Jurkat, Clone E6-1 (cell line): ENCODE measurements around the gene RPTOR.

ENCODE experiments used
- DNase-seq: peaks from one replicate; pipeline ENCODE4 v3.0.0-alpha.2; 2011; ENCODE audit warnings: low read depth, low spot score
- H3K4me3 ChIP-seq: 2 replicates; pipeline ENCODE4 v1.5.1; 2011; ENCODE audit warnings: mild to moderate bottlenecking, low read length, control low read depth, moderate library complexity

Gene RPTOR

GRCh38 chr17:80851277-80851925 lies 306.8 kb downstream of the RPTOR start:
- no peak for DNase-seq
- no peak overlapping the region for H3K4me3 ChIP-seq

- DNase-seq = no peak
- H3K4me3 ChIP-seq = no peak overlapping the region
Observed at GRCh38 chr17:80852476-80853015, 307.9 kb downstream of the RPTOR start.

DNA sequence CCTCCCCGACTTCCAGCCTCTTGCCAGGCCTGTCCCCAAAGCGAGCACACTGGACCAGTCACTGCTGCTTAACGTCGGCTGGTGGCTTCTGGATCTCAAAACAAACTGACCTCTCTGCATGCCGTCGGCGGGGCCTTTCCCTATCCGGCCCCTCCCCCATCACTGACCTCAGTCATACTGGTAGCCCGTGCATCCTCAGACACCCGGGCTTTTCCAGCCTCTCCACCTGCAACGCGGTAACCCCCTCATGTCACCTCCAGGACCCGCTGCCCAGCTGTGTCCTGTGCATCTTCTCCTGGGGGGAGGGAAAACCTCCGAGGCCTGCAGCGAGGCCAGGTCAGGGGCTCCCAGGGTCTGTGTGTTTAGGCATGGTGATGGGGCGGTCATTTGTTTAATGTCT lies 308.4 kb downstream of the RPTOR start:
- no peak for DNase-seq

DNA sequence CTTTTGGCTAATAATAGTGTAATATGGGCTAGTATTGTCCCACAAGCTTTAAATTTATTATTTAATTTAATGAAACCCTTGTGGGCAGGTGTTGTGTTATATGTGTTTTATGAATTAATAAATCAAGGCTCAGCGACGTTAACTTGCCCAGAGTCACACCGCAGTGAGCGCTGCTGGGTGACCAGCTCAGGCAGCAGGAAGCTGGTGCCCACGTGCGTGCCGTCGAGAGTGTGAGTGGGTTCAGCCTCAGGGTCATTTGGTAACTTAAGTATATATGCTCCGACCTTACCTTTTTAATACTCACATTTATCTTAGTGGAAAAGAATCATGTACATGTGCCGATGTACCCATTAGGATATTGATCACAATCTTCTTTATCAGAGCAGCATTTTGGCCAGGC lies 309.6 kb downstream of the RPTOR start:
- DNase-seq = no peak

More for the DNA sequence above, 308.4 kb downstream of the RPTOR start:
- H3K4me3 ChIP-seq = no peak overlapping the region

GRCh38 chr17:80855196-80855947 lies 310.7 kb downstream of the RPTOR start:
- no peak overlapping the region for H3K4me3 ChIP-seq
- DNase-seq = no peak

More for the DNA sequence above, 309.6 kb downstream of the RPTOR start:
- no peak overlapping the region for H3K4me3 ChIP-seq

DNA sequence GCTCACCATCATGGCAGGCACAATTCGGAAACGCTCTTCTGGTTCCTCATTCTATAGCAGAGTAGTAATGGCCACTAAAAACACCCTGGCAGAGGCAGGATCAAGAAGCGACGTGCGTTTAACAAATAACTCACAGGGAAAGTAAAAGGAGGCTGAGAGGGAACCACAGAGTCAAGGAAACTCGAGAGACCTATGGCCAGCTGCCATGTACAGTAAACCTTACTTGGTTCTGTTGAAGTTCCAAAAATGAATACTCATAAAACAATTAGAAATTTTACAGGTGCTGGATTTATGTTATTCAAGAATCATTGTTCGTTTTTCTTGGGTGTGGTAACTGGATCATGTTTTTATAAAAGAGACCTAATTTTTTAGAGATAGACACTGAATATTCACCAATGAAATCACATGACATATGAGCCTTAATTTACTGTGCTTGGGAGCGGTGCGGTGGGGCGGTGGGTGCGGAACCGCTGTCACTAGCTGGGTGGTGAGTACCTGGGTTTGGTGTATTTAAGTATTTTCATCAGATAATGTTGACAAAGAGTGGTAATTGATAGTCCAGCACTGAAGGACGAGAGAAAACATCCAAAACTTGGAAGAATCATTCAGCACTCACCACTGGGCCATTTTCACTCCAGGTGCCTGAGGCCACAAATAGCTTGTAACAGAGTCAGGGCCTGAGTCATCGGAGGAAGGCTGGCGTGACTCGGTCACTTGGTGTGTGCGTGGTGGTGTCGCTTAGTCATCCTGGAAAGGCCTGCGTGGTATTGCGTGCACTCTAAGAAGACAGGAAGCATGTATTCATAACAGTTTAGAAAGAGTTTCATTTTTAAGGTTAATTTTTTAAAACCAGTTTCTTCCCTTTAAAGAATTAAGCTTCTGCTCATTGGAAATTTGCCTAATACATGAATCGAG lies 311.6 kb downstream of the RPTOR start:
- no peak overlapping the region for H3K4me3 ChIP-seq
- no peak for DNase-seq

DNA sequence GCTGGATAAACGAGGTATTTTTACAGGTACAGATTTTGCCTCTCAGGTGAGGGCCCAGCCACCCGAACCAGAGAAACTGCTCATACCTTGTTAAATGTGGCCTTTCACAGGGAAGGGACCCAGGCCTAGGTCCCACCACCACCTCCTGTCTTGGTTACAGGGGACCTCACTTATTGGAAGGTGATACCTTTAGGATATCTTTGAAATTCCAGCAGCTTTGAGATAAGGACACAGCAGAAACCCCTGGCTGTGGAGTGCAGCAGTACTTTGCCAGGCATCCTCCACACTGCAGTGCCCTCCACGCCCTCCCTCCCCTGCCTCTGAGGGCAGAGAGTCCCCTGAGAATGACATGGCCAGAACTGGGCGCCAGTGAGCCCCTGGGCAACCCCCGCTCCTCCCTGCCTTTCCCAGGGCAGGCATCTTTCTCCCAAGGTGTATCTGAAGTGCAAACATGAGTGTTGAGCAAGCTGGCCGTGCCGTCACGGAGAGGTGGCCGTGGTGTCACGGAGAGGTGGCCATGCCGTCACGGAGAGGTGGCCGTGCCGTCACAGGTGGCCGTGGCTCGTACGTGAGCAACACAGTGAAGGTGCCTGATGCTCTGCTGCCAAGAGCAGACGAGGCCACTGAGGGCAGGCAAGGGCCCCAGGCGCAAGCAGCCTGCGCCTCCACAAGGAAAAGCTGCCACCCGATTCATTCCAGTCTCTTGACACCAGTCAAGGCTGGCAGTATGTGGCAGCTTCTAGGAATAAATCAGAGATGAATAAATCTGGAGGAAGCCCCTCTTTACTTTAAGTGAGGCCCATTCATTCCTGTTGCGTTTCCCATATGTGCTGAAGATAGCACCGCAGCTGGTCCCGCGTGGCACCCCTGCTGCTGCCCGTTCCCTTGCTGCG lies 312.5 kb downstream of the RPTOR start:
- DNase-seq = no peak
- H3K4me3 ChIP-seq = no peak overlapping the region

DNA sequence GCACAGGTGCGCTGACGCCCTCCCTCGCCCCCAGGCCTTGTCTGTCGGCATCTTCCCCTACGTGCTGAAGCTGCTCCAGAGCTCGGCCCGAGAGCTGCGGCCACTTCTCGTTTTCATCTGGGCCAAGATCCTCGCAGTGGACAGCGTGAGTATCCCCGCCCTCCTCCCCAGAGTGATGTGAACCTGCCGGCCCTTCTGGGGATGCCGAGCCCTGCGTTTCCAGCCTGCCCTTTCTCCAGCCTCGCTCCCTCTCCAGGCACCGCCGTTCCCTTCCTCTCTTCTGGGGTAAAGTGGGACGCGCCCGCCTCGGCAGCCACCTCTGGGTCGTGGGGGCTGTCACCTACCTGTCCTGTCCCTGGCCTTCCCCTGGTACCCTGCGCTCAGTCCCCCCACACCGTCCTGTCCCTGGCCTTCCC lies 313.1 kb downstream of the RPTOR start:
- H3K4me3 ChIP-seq = no peak overlapping the region
- DNase-seq = no peak

DNA sequence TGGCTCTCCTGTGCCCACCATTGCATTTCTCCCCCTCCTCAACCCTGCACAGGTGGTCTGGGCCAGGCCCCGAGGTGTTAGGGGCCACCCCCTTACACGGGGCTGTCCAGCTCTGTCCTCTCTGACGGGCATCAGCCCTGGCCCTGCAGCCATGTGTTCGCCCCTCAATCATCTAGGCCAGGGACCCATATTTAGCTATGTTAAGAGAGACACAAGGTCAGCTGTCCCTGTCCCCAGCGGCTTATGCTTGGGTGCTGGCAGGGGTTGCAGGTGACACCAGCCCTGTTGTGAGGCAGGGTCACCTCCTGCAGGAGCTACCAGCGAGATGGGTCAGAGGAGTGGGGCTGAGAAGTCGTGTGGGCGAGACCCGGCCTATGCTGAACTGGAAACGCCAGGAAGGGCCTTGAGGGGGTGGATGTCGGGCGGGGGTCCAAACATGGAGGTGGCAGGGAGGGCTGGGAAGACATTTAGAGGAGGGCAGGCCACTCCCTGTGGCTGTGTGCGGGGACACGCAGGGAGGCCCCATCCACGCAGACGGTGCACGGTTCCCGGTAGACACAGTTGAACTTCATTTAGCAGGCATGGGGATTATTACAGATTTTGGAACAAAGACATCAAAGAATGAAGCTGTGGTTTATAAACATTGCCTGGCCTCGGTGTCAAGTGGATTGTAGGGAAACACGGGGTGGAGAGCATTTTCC lies 313.8 kb downstream of the RPTOR start:
- no peak for DNase-seq
- no peak overlapping the region for H3K4me3 ChIP-seq

GRCh38 chr17:80859002-80859941 lies 314.6 kb downstream of the RPTOR start:
- DNase-seq = no peak
- no peak overlapping the region for H3K4me3 ChIP-seq

GRCh38 chr17:80860101-80860671 lies 315.5 kb downstream of the RPTOR start:
- DNase-seq = no peak
- H3K4me3 ChIP-seq = no peak overlapping the region

DNA sequence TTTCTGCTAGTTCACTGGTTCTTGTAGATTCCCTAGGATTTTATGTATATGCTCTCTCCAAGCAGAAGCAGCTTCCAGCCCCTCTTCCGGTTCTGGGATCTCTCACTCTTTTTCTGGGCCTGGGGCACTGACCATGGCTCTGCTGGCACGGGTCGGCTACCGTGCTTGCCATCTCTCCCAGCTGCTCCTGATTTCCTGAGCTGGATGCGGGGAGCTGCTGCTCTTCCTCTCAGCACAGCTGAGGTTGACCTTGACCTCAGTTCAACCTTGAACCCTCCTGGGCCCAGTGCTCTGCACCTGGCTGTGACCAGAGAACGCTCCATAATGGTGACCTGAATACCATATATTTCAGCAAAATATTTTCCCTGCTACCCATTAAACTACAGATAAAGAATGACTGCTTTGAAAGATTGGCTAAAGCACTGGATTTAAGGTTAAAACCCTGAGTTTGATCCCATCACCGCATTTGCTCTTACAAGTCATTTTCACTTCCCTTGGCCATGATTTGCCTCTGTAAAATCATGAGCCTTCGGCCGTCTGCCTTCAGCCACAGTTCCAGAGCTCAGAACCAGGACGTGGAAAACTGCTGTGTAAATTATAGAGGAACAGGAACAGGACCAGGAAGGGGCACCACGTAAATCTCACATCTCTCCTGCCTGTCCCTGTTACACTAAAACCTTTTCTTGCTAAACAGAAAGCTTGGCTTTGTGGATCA lies 316.2 kb downstream of the RPTOR start:
- no peak for DNase-seq
- H3K4me3 ChIP-seq = no peak overlapping the region

DNA sequence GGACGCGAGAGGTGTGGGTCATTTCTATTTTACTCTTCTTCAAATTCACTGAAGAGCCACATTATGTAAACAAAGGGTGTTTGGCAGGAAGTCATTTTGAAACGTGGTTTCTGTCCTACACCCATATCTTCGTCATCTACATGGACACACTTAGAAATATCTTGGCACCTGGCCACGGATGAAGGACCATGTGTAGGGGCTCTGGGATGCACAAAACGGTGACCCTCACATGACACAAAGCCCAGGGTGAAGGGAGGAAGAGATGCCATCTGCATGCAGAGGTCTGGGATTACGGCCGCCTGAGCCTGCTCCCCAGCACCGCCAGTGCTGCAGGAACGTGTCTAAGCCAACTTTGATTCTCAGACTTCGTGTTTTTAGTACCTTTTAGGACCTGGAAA lies 316.8 kb downstream of the RPTOR start:
- DNase-seq = no peak
- no peak overlapping the region for H3K4me3 ChIP-seq

- peak; percentile 82 for DNase-seq
Observed at GRCh38 chr17:80861892-80862291, 317.3 kb downstream of the RPTOR start.

GRCh38 chr17:80862481-80862961 lies 317.9 kb downstream of the RPTOR start:
- H3K4me3 ChIP-seq = no peak overlapping the region
- no peak for DNase-seq

More at GRCh38 chr17:80861892-80862291, 317.3 kb downstream of the RPTOR start:
- H3K4me3 ChIP-seq = no peak overlapping the region

GRCh38 chr17:80862978-80863377 lies 318.3 kb downstream of the RPTOR start:
- no peak for DNase-seq
- no peak overlapping the region for H3K4me3 ChIP-seq
